Neural cell (in vitro differentiated cells): ENCODE results near the gene ENOX1. TPM values are rescaled to one million over a fixed set of nuclear protein-coding genes. Genes with fewer than 3 reads are reported as not detected.
A peak's percentile ranks its signal among the peaks of the same experiment; 100 is the strongest.

Source experiments
- H2AFZ ChIP-seq: fragments of 200-600, 300-800 bp; sonication (generic), shearing (Covaris generic); 2 replicates; pipeline ENCODE4 v1.6.0; 2014; ENCODE audit warnings: low read depth, mild to moderate bottlenecking, antibody characterized with exemption, low read length, moderate library complexity
- H3F3A ChIP-seq: fragments of 200-600 bp; shearing (Covaris generic); 2 replicates; pipeline ENCODE4 v1.6.1; 2016; ENCODE audit warnings: mild to moderate bottlenecking, moderate library complexity, mixed read lengths, antibody characterized with exemption, low read length; ENCODE audit not compliant: insufficient read depth, poor library complexity, severe bottlenecking
- H3K27ac ChIP-seq: fragments of 200-600, 300-800 bp; sonication (generic), shearing (Covaris generic); 2 replicates; pipeline ENCODE4 v1.5.1; 2014; ENCODE audit warnings: mild to moderate bottlenecking, low read length, moderate library complexity
- H3K27me3 ChIP-seq: fragments of 300-800, 200-600 bp; sonication (generic), shearing (Covaris generic); 2 replicates; pipeline ENCODE4 v1.6.0; 2014; ENCODE audit warnings: mild to moderate bottlenecking, low read depth, low read length, moderate library complexity; ENCODE audit not compliant: insufficient read depth
- H3K36me3 ChIP-seq: fragments of 300-800, 200-600 bp; sonication (generic), shearing (Covaris generic); 2 replicates; pipeline ENCODE4 v1.5.1; 2014; ENCODE audit warnings: mild to moderate bottlenecking, antibody characterized with exemption, low read length, moderate library complexity; ENCODE audit not compliant: insufficient read depth
- H3K4me2 ChIP-seq: fragments of 300-800, 200-600 bp; sonication (generic), shearing (Covaris generic); 2 replicates; pipeline ENCODE4 v1.6.0; 2014; ENCODE audit warnings: mild to moderate bottlenecking, low read length
- H3K4me3 ChIP-seq: fragments of 300-800, 200-600 bp; sonication (generic), shearing (Covaris generic); 2 replicates; pipeline ENCODE4 v1.5.1; 2014; ENCODE audit warnings: mild to moderate bottlenecking, low read length, moderate library complexity
- H3K79me2 ChIP-seq: fragments of 200-600 bp; shearing (Covaris generic); replicated peaks from 2 replicates; pipeline ENCODE4 v1.6.0; 2014; ENCODE audit warnings: mild to moderate bottlenecking, low read length, moderate library complexity; ENCODE audit not compliant: insufficient read depth
- H3K9ac ChIP-seq: fragments of 300-800, 200-600 bp; sonication (generic), shearing (Covaris generic); 2 replicates; pipeline ENCODE4 v1.6.1; 2016; ENCODE audit warnings: mild to moderate bottlenecking, low read length, mixed read lengths
- H3K9me2 ChIP-seq: fragments of 200-600 bp; shearing (Covaris generic); 2 replicates; pipeline ENCODE4 v1.6.1; 2016; ENCODE audit warnings: mild to moderate bottlenecking, low read length, mixed read lengths; ENCODE audit not compliant: insufficient read depth
- H3K9me3 ChIP-seq: fragments of 200-600, 300-800 bp; sonication (generic), shearing (Covaris generic); 2 replicates; pipeline ENCODE4 v1.6.1; 2016; ENCODE audit warnings: mild to moderate bottlenecking, mixed run types, low read length, moderate library complexity, mixed read lengths
- H4K20me1 ChIP-seq: fragments of 200-600 bp; shearing (Covaris generic); 2 replicates; pipeline ENCODE4 v1.6.1; 2016; ENCODE audit warnings: mild to moderate bottlenecking, mixed run types; ENCODE audit not compliant: insufficient read depth
- EP300 ChIP-seq: fragments of 450-650 bp; conservative IDR thresholded peaks from 2 replicates; pipeline ENCODE4 v1.6.1; 2014; ENCODE audit warnings: antibody characterized with exemption, mild to moderate bottlenecking, moderate library complexity; ENCODE audit not compliant: poor library complexity, severe bottlenecking
- EZH2 ChIP-seq: fragments of 200-600, 300-800 bp; shearing (Covaris generic), sonication (generic); IDR thresholded peaks from 2 replicates; pipeline ENCODE4 v1.6.1; 2014; ENCODE audit warnings: antibody characterized with exemption, low read length, borderline replicate concordance, mild to moderate bottlenecking; ENCODE audit not compliant: insufficient read depth, poor library complexity, severe bottlenecking
- MXI1 ChIP-seq: fragments of 450-650 bp; conservative IDR thresholded peaks from 2 replicates; pipeline ENCODE4 v1.6.1; 2014; ENCODE audit warnings: antibody characterized with exemption, mild to moderate bottlenecking; ENCODE audit not compliant: poor library complexity, severe bottlenecking
- POLR2AphosphoS5 ChIP-seq: IDR thresholded peaks from 2 replicates; pipeline ENCODE4 v1.6.1; 2012
- RAD21 ChIP-seq: fragments of 450-650 bp; conservative IDR thresholded peaks from 2 replicates; pipeline ENCODE4 v1.6.1; 2014; ENCODE audit warnings: antibody characterized with exemption, mild to moderate bottlenecking, moderate library complexity
- REST ChIP-seq: IDR thresholded peaks from 2 replicates; pipeline ENCODE4 v1.6.1; 2012; ENCODE audit warnings: borderline replicate concordance
- SMC3 ChIP-seq: fragments of 450-650 bp; conservative IDR thresholded peaks from 2 replicates; pipeline ENCODE4 v1.6.1; 2014; ENCODE audit warnings: antibody characterized with exemption, mild to moderate bottlenecking, moderate library complexity; ENCODE audit not compliant: poor library complexity
- TAF1 ChIP-seq: IDR thresholded peaks from 2 replicates; pipeline ENCODE4 v1.6.1; 2012; ENCODE audit warnings: low read depth
- polyA plus RNA-seq: library from polyadenylated mRNA; depleted of rRNA; stranded (reverse); fragments of >200 nt; gene quantifications from 2 replicates; pipeline ENCODE4 v1.2.3, GENCODE V29; 2014
- TF ChIP-seq, protein P1 (sequence below): fragments of 450-650 bp; IDR thresholded peaks from 2 replicates; pipeline ENCODE4 v1.5.1; 2014; ENCODE audit warnings: antibody characterized with exemption, mild to moderate bottlenecking, moderate library complexity; ENCODE audit not compliant: poor library complexity, severe bottlenecking

Gene ENOX1
- polyA plus RNA-seq, 1 donor from 2014 or later, result 42.6 TPM

GRCh38 chr13:43401361-43401760, 385.4 kb downstream of the ENOX1 start:
- no peak for TF ChIP-seq POLR2AphosphoS5
- no peak for TF ChIP-seq EZH2
- TF ChIP-seq, protein P1, sequence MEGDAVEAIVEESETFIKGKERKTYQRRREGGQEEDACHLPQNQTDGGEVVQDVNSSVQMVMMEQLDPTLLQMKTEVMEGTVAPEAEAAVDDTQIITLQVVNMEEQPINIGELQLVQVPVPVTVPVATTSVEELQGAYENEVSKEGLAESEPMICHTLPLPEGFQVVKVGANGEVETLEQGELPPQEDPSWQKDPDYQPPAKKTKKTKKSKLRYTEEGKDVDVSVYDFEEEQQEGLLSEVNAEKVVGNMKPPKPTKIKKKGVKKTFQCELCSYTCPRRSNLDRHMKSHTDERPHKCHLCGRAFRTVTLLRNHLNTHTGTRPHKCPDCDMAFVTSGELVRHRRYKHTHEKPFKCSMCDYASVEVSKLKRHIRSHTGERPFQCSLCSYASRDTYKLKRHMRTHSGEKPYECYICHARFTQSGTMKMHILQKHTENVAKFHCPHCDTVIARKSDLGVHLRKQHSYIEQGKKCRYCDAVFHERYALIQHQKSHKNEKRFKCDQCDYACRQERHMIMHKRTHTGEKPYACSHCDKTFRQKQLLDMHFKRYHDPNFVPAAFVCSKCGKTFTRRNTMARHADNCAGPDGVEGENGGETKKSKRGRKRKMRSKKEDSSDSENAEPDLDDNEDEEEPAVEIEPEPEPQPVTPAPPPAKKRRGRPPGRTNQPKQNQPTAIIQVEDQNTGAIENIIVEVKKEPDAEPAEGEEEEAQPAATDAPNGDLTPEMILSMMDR, result no peak
- no peak for TF ChIP-seq REST
- no peak for TF ChIP-seq RAD21
- TF ChIP-seq TAF1, result no peak
- TF ChIP-seq MXI1, result no peak
- no peak for TF ChIP-seq SMC3
- no peak for TF ChIP-seq EP300
- no peak overlapping the region for H2AFZ ChIP-seq

GRCh38 chr13:43397111-43397510, 389.7 kb downstream of the ENOX1 start:
- H3F3A ChIP-seq, result no peaks in the 10 kb centered on the region
- no peak overlapping the region for H3K4me2 ChIP-seq
- H3K9ac ChIP-seq, result no peak overlapping the region
- no peaks in the 10 kb centered on the region for H3K36me3 ChIP-seq
- no peaks in the 10 kb centered on the region for H4K20me1 ChIP-seq
- peak overlapping the region; percentile 35 for H3K27ac ChIP-seq
- TF ChIP-seq RAD21 (no peak), POLR2AphosphoS5 (peak; percentile 72)
- H3K9me3 ChIP-seq, result no peaks in the 10 kb centered on the region
- no peak overlapping the region for H2AFZ ChIP-seq
- H3K9me2 ChIP-seq, result no peaks in the 10 kb centered on the region
- no peaks in the 10 kb centered on the region for H3K79me2 ChIP-seq
- no peaks in the 10 kb centered on the region for H3K27me3 ChIP-seq
- H3K4me3 ChIP-seq, result no peak overlapping the region

More at GRCh38 chr13:43401361-43401760, 385.4 kb downstream of the ENOX1 start:
- no peak overlapping the region for H3K27ac ChIP-seq
- no peak overlapping the region for H3K4me2 ChIP-seq
- no peaks in the 10 kb centered on the region for H3F3A ChIP-seq
- no peaks in the 10 kb centered on the region for H3K9me2 ChIP-seq
- H3K36me3 ChIP-seq, result no peaks in the 10 kb centered on the region
- H3K79me2 ChIP-seq, result no peaks in the 10 kb centered on the region
- H3K9ac ChIP-seq, result no peak overlapping the region
- H3K9me3 ChIP-seq, result no peaks in the 10 kb centered on the region
- no peak overlapping the region for H3K4me3 ChIP-seq
- H4K20me1 ChIP-seq, result no peaks in the 10 kb centered on the region
- no peaks in the 10 kb centered on the region for H3K27me3 ChIP-seq

DNA sequence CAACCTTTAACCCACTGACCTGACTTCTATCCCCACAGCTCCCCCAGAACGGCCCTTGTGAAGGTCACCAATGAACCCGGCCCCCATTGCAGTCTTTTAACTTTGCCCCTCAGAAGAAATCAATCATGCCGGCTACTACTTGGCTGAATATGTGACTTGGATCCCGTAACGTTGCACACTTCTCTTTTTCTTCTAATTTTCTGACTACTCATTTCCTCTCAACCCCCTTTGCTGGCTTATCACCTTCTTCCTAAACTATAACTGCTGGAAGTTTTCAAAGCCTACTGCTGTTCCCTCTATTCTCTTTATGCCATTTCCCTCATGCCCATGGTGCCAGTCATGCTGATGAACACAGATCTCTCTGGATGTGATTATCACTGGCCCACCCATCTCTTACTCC, 395.7 kb downstream of the ENOX1 start:
- no peaks in the 10 kb centered on the region for H3F3A ChIP-seq
- no peaks in the 10 kb centered on the region for H3K79me2 ChIP-seq
- no peaks in the 10 kb centered on the region for H4K20me1 ChIP-seq
- H3K27ac ChIP-seq, result no peak overlapping the region
- TF ChIP-seq RAD21, result no peak
- no peak for TF ChIP-seq EZH2
- no peak for TF ChIP-seq SMC3
- no peak for TF ChIP-seq EP300
- no peak overlapping the region for H3K4me3 ChIP-seq
- no peaks in the 10 kb centered on the region for H3K9me3 ChIP-seq
- no peak overlapping the region for H3K9ac ChIP-seq
- no peak overlapping the region for H2AFZ ChIP-seq
- no peaks in the 10 kb centered on the region for H3K9me2 ChIP-seq
- H3K4me2 ChIP-seq, result no peak overlapping the region
- H3K27me3 ChIP-seq, result no peaks in the 10 kb centered on the region
- H3K36me3 ChIP-seq, result no peaks in the 10 kb centered on the region
